ENCODE data around the gene DSCAM.

GRCh38 chr21:40587736-40588346 is 259.1 kb downstream of the DSCAM start:
- TF ChIP-seq CTCF (IDR thresholded peaks at IDR 0.05), result no peak
- TF ChIP-seq POLR2A (IDR thresholded peaks at IDR 0.05), result no peak
